C4-2B (cell line): Measurements from ENCODE around the gene LUM.

Experiments used
- H3K27ac ChIP-seq: fragments of 450-650 bp; 2 replicates; pipeline ENCODE4 v1.5.1; 2017
- CTCF ChIP-seq: fragments of 450-650 bp; conservative IDR thresholded peaks from 2 replicates; pipeline ENCODE4 v1.5.1; 2017; ENCODE audit warnings: mild to moderate bottlenecking
- ZFX ChIP-seq: fragments of 450-650 bp; IDR thresholded peaks from 2 replicates; pipeline ENCODE4 v1.6.1; 2017

Gene LUM

GRCh38 chr12:91126516-91126915 is 15.2 kb upstream of the LUM start:
- TF ChIP-seq CTCF (no peak), ZFX (no peak)
- H3K27ac ChIP-seq: no peak overlapping the region

GRCh38 chr12:91123236-91123916 is 12.1 kb upstream of the LUM start:
- no peak overlapping the region for H3K27ac ChIP-seq
- TF ChIP-seq CTCF (no peak), ZFX (no peak)

- TF ChIP-seq ZFX (no peak), CTCF (no peak)
- no peak overlapping the region for H3K27ac ChIP-seq
These were observed 9.5 kb upstream of the LUM start for GRCh38 chr12:91120781-91121180.

GRCh38 chr12:91119089-91119488 is 7.8 kb upstream of the LUM start:
- H3K27ac ChIP-seq: no peak overlapping the region
- no peak for TF ChIP-seq CTCF
- no peak for TF ChIP-seq ZFX

GRCh38 chr12:91113621-91114020 is 2.3 kb upstream of the LUM start:
- TF ChIP-seq ZFX: no peak
- no peak for TF ChIP-seq CTCF
- no peak overlapping the region for H3K27ac ChIP-seq

- no peak for TF ChIP-seq CTCF
- no peak for TF ChIP-seq ZFX
- no peak overlapping the region for H3K27ac ChIP-seq
These were observed 876 bp downstream of the LUM start for GRCh38 chr12:91110311-91110924.

GRCh38 chr12:91109581-91110310 is 1.5 kb downstream of the LUM start:
- no peak for TF ChIP-seq CTCF
- no peak for TF ChIP-seq ZFX
- H3K27ac ChIP-seq: no peak overlapping the region
